Lower lobe of right lung (tissue), 2 donors: Measurements from ENCODE around the gene GAS7. TPM values are rescaled to one million over a fixed set of nuclear protein-coding genes. Genes with fewer than 3 reads are reported as not detected.

Experiments used
- ATAC-seq, 2 donors: fragments of 200-7000 bp; cut with Tn5 transposase; one replicate each; pipeline ENCODE4 v1.9.1; 2020 to 2022; ENCODE audit warnings: mild to moderate bottlenecking in 2 of 2, moderate library complexity in 2 of 2
- DNase-seq: peaks from one replicate; pipeline ENCODE4 v3.0.0-alpha.2; 2020
- H3K27ac ChIP-seq: fragments of 200-600 bp; one replicate; pipeline ENCODE4 v1.8.0; 2022
- H3K27me3 ChIP-seq: fragments of 200-600 bp; one replicate; pipeline ENCODE4 v1.8.0; 2022; ENCODE audit warnings: low read depth
- H3K36me3 ChIP-seq: fragments of 200-600 bp; one replicate; pipeline ENCODE4 v1.8.0; 2022; ENCODE audit warnings: mild to moderate bottlenecking
- H3K4me1 ChIP-seq: fragments of 200-600 bp; one replicate; pipeline ENCODE4 v1.8.0; 2022
- H3K4me3 ChIP-seq: fragments of 200-600 bp; one replicate; pipeline ENCODE4 v1.8.0; 2022; ENCODE audit warnings: mild to moderate bottlenecking
- H3K9me3 ChIP-seq: fragments of 200-600 bp; one replicate; pipeline ENCODE4 v1.8.0; 2022
- CTCF ChIP-seq: fragments of 200-600 bp; IDR thresholded peaks from one replicate; pipeline ENCODE4 v1.8.0; 2022; ENCODE audit warnings: antibody characterized with exemption, mild to moderate bottlenecking
- intact Hi-C: fragments of 100-400 bp; cut with DNase I; formaldehyde crosslinking; loops from one replicate; pipeline ENCODE4 v1.11.0; 2022
- total RNA-seq: library from RNA; stranded (reverse); fragmentation: NEBNext Ultra II Directional; extraction: Animal tissue kit (Norgen Biotek cat#: 25700); gene quantifications from one replicate; pipeline ENCODE4 v1.2.1, GENCODE V29; 2021
- donor health status: DM: no; HTN: yes; CAD: no; lungs with severe emphysema.

Gene GAS7
- total RNA-seq, 1 donor from 2014 or later, result 54.1 TPM

GRCh38 chr17:10210151-10210574 is 11.8 kb upstream of the GAS7 start:
- no peaks in the 10 kb centered on the region for H3K27me3 ChIP-seq
- H3K27ac ChIP-seq, result no peak overlapping the region
- ATAC-seq, result peak in 1 of 2 donors; percentile 47
- TF ChIP-seq CTCF, result no peak
- no peak overlapping the region for H3K4me3 ChIP-seq
- H3K9me3 ChIP-seq, result peaks cover 8% of the 10 kb centered on the region
- intact Hi-C loops, result no loop called here
- no peak for DNase-seq
- no peaks in the 10 kb centered on the region for H3K4me1 ChIP-seq
- H3K36me3 ChIP-seq, result no peaks in the 10 kb centered on the region

GRCh38 chr17:10208604-10209193 is 10.3 kb upstream of the GAS7 start:
- intact Hi-C loops, result no loop called here
- TF ChIP-seq CTCF, result no peak
- Histone ChIP-seq H3K27ac (no peak overlapping the region), H3K9me3 (peaks cover 13% of the 10 kb centered on the region), H3K4me3 (no peak overlapping the region), H3K36me3 (no peaks in the 10 kb centered on the region), H3K4me1 (no peaks in the 10 kb centered on the region), H3K27me3 (no peaks in the 10 kb centered on the region)
- ATAC-seq (no peak), DNase-seq (no peak)

- Histone ChIP-seq H3K4me1 (no peaks in the 10 kb centered on the region), H3K4me3 (no peak overlapping the region), H3K36me3 (no peaks in the 10 kb centered on the region), H3K27me3 (no peaks in the 10 kb centered on the region), H3K9me3 (peaks cover 13% of the 10 kb centered on the region), H3K27ac (no peak overlapping the region)
- intact Hi-C loops, result no loop called here
- TF ChIP-seq CTCF, result no peak
- no peak for ATAC-seq
- no peak for DNase-seq
These were observed 8.7 kb upstream of the GAS7 start for GRCh38 chr17:10207153-10207552.

GRCh38 chr17:10205549-10206185 is 7.3 kb upstream of the GAS7 start:
- no peaks in the 10 kb centered on the region for H3K27me3 ChIP-seq
- H3K36me3 ChIP-seq, result no peaks in the 10 kb centered on the region
- no peak for DNase-seq
- H3K9me3 ChIP-seq, result peaks cover 13% of the 10 kb centered on the region
- no peak for TF ChIP-seq CTCF
- no peak overlapping the region for H3K4me3 ChIP-seq
- no peaks in the 10 kb centered on the region for H3K4me1 ChIP-seq
- no peak for ATAC-seq
- no peak overlapping the region for H3K27ac ChIP-seq
- intact Hi-C loops, result no loop called here

GRCh38 chr17:10201680-10202079 is 3.3 kb upstream of the GAS7 start:
- ATAC-seq, result no peak
- H3K27me3 ChIP-seq, result peaks cover 23% of the 10 kb centered on the region
- no peaks in the 10 kb centered on the region for H3K4me1 ChIP-seq

More at GRCh38 chr17:10201680-10202079, 3.3 kb upstream of the GAS7 start:
- Histone ChIP-seq H3K36me3 (no peaks in the 10 kb centered on the region), H3K9me3 (peaks cover 13% of the 10 kb centered on the region), H3K4me3 (no peak overlapping the region), H3K27ac (no peak overlapping the region)
- no peak for TF ChIP-seq CTCF
- intact Hi-C loops, result no loop called here
- no peak for DNase-seq
